GM18951 (cell line): Measurements from ENCODE around the gene TADA1.

ENCODE experiments used
- POLR2A ChIP-seq: IDR thresholded peaks from 4 replicates; pipeline ENCODE4 v1.6.1; 2011; ENCODE audit warnings: mild to moderate bottlenecking; ENCODE audit not compliant: insufficient read length, insufficient read depth; ENCODE audit errors: extremely low read depth
- in situ Hi-C: fragments of 300-500 bp; cut with MboI; formaldehyde crosslinking; loops from one replicate; pipeline ENCODE4 v1.12.0; 2022; ENCODE audit warnings: low sequenced_read_pairs, mixed read lengths, inconsistent platforms; ENCODE audit not compliant: unreplicated experiment

Gene TADA1

DNA sequence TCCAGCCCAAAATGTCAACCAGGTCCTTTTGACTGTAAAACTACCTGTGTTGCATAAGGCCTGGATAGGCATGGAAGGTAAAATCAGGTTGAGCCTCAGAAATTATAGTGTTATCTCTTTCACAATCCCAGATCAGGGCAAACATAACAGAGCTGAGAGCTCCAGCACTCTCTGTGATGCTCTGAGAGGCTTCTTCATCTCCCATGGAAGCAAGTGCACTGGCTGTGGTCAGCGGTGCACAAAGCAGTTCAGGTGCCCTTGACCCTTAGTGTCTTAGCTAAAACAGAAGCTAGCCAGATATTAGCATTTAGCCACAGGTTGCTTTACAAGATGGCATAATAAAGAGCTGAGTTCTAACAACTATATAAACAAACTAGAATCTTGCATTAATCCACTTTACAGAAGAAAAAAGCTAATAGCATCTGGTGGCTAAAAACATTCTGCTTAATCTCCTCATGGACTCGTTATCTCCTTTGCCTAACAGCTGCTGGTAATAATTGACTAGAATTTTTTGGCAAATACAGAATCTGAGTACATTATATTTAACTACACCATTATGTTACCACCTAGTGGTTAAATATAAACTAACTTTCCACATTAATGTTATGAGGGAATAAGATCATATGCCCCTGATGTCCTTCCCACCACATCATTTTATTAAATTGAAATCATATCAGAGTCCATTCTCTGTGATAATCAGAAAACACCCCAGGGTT, 62.4 kb downstream of the TADA1 start:
- no peak for TF ChIP-seq POLR2A
- in situ Hi-C loops = no loop called here

DNA sequence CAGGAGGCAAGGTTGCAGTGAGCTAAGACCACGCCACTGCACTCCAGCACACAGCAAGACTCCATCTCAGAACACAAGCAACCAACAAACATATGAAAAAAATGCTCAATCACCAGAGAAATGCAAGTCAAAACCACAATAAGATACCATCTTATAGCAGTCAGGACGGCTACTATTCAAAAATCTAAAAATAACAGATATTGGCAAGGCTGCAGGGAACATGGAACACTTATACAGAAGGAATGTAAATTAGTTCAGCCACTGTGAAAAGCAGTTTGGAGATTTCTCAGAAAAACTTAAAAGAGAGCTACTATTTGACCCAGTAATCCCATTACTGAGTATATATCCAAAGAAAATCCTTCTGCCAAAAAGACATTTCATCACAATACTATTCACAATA, 64.4 kb downstream of the TADA1 start:
- TF ChIP-seq POLR2A = no peak
- in situ Hi-C loops = no loop called here

DNA sequence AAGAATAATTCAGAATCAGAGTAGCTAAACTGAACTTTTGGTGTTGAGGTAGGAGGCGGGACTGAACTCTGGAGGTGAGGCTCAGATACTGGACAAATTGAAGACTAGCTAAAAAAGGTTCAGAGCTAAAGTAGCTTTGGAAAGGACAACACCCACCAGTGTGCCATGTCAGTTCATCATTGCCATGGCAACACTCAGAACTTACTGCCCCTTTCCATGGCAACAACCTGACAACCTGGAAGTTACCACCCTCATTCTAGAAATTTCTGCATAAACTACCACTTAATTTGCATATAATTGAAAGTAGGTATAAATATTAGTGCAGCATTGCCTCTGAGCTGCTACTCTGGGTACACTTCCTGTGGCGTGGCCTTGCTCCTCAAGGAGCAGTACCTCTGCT, 67.1 kb downstream of the TADA1 start:
- in situ Hi-C loops = no loop called here
- TF ChIP-seq POLR2A = no peak
